Measurements from ENCODE around the gene ERICH4.

- no peak for TF ChIP-seq CTCF (IDR thresholded peaks at IDR 0.05)
- TF ChIP-seq ZFX (IDR thresholded peaks at IDR 0.05; ENCODE audit: borderline replicate concordance) = no peak
Observed at GRCh38 chr19:41399525-41399924, 43.4 kb upstream of the ERICH4 start.

Data from 22Rv1 (cell line).